Peyer's patch (tissue), 4 donors: ENCODE results near the gene NAAA.

Source experiments
- CTCF ChIP-seq, 6 experiments: fragments of 450-650 bp in 4 of 6; fragments of 200-600 bp in 2 of 6; sonication (generic) in 1 of 6; IDR thresholded peaks; one replicate each; pipeline ENCODE4 v1.5.1; 2017 to 2019; ENCODE audit warnings: antibody characterized with exemption in 6 of 6, mild to moderate bottlenecking in 3 of 6, moderate library complexity in 1 of 6
- POLR2A ChIP-seq, 2 donors: fragments of 450-650 bp; IDR thresholded peaks; one replicate each; pipeline ENCODE4 v1.5.1; 2017; ENCODE audit warnings: antibody characterized with exemption in 2 of 2, mild to moderate bottlenecking in 2 of 2, moderate library complexity in 2 of 2

GRCh38 chr4:75930152-75930551 is 10.7 kb downstream of the NAAA start:
- no peak for TF ChIP-seq CTCF (IDR thresholded peaks at IDR 0.05)
- TF ChIP-seq POLR2A (IDR thresholded peaks at IDR 0.05), result no peak
